Thyroid gland (tissue), 4 donors: Measurements from ENCODE around the gene TBC1D22B.

Experiments
- POLR2A ChIP-seq, 2 donors: fragments of 450-650 bp; IDR thresholded peaks; one replicate each; pipeline ENCODE4 v1.6.1; 2017; ENCODE audit warnings: antibody characterized with exemption in 2 of 2, mild to moderate bottlenecking in 2 of 2, moderate library complexity in 1 of 2
- TF ChIP-seq, protein P1 (sequence below), 6 experiments: fragments of 200-600 bp in 3 of 6; fragments of 450-650 bp in 3 of 6; sonication (generic) in 3 of 6; IDR thresholded peaks; one replicate each; pipeline ENCODE4 v1.5.1; 2016 to 2019; ENCODE audit warnings: antibody characterized with exemption in 6 of 6, mild to moderate bottlenecking in 2 of 6, inconsistent platforms in 1 of 6, moderate library complexity in 1 of 6

- TF ChIP-seq, protein P1, sequence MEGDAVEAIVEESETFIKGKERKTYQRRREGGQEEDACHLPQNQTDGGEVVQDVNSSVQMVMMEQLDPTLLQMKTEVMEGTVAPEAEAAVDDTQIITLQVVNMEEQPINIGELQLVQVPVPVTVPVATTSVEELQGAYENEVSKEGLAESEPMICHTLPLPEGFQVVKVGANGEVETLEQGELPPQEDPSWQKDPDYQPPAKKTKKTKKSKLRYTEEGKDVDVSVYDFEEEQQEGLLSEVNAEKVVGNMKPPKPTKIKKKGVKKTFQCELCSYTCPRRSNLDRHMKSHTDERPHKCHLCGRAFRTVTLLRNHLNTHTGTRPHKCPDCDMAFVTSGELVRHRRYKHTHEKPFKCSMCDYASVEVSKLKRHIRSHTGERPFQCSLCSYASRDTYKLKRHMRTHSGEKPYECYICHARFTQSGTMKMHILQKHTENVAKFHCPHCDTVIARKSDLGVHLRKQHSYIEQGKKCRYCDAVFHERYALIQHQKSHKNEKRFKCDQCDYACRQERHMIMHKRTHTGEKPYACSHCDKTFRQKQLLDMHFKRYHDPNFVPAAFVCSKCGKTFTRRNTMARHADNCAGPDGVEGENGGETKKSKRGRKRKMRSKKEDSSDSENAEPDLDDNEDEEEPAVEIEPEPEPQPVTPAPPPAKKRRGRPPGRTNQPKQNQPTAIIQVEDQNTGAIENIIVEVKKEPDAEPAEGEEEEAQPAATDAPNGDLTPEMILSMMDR (IDR thresholded peaks at IDR 0.05): no peak
- TF ChIP-seq POLR2A (IDR thresholded peaks at IDR 0.05): no peak
These were observed 5.0 kb downstream of the TBC1D22B start for GRCh38 chr6:37262446-37263026.
